HUDEP-2 (cell line): ENCODE measurements around the gene MEIG1.
A peak's percentile ranks its signal among the peaks of the same experiment; 100 is the strongest.
"Not testable (repeated sequence)": the region's sequence is repeated elsewhere in the genome, so short reads cannot be mapped to it uniquely, and the experiment has no call there.

Experiments
- DNase-seq, 76 experiments: peaks; one replicate each; lab custom pipeline; 2025; ENCODE audit not compliant: unreplicated experiment in 76 of 76; lab: John Stamatoyannopoulos, UW

The MEIG1 gene, protein sequence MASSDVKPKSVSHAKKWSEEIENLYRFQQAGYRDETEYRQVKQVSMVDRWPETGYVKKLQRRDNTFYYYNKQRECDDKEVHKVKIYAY

DNA sequence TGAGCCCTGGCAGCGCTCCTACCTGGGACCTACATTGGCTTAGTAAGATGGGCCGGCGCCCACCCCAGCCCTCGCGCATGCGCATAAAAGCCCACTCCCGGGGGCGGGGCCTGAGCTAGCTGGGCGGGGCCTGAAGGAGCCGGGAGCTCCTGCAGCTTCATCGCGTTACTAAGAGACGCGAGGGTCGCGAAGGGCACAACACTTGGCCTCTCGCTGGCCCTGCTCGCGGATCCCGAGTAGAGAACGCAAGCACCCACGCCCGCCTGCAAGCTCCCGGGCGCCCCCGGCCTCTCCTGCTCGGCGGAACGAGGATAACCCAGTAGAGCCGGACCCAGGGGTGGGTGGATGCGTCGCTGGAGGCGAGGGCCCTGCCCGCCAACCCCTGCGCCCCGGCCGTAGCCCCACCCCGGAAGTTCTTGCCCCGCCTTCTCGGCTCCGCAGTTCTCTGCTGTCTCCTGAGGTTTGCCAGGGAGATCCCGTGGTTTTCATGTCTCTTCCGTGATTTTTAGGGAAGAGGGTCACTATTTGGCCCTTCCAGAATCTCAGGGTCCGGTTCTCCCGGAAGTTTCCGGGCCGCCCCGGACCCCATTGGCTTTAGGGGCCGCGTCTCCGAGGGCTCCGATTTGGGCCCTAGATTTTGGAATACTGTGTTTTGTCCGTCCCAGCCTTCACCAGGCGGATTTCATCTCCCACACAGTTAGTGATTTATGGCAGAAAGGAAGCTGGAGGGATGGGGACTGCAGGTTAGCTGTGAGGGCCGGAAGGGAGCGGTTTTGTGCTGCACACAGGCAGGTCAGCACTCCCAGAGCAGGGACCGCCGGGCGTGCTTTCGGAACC is at the start of gene MEIG1:
Gene MEIG1, plus strand, starts transcription at position 168 of the 837 bp plus-strand sequence. CDS start 7,081 bp downstream, outside the sequence.
- DNase-seq = peak in 74 of 76 experiments; percentile 41 to 99 (median 79)

DNA sequence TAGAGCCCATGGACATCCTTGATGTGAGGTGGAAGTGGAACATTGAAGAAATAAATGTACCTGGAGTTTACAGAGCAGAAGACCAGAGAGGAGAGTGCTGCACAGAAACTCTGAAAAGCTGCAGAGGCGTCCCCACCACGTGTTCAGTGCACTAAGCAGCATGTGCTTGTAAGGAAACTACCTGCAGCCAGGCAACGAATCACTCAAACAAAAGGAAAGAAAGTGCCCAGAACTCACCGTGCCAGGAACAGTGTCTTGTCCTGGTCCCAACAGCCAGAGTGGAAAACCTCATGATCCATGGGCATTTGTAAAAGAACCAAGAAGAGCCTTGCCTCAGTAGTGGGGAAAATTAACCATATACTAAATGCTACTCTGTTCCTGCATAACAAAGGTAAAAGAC is 48.2 kb upstream of the MEIG1 start:
- no peak for DNase-seq

DNA sequence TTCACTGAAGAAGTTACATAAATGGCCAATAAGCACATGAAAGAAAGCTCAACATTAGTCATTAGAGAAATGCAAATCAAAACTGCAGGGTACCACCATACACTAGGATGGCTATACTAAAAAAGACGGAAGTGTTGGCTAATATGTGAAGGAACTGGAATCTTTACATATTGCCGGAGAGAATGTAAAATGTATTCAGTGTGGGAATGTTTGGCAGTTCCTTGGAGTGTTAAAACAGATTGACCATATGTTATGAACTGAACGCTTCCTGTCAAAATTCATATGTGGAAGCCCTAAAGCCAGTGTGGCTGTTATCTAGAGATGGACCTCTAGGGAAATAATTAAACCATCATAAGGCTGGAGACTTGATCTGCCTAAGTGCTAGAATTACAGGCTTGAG is 47.4 kb upstream of the MEIG1 start:
- DNase-seq = no peak

DNA sequence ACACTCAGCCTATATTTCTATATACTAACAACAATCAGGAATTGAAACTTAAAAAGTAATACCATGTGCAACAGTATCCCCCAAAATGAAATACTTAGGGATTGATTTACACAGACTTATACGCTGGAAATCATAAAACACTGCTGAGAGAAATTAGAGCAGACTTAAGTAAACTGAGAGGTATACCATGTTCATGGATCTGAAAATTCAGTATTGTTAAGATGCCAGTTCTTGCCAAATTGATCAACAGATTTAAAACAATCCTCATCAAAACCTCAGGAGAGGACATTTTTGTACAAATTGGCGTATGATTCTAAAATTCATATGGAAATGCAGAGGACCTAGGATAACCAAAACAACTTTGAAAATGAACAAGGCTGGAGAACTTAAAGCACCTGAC is 42.6 kb upstream of the MEIG1 start:
- DNase-seq = no peak

DNA sequence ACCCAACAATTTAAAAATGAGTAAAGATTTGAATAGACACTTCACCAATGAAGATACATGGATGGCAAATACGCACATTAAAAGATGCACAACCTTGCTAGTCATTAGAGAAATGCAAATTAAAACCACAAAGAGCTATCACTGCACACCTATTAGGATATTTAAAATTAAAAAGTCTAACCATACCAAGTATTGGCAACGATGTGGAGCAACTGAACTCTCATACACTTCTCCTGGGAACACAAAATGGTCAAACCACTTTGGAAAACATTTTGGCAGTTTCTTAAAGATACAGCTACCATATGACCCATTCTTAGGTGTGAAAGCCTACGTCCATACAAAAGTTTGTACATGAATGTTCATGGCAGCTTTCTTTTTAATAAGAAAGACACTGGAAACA is 41.4 kb upstream of the MEIG1 start:
- DNase-seq = no peak

DNA sequence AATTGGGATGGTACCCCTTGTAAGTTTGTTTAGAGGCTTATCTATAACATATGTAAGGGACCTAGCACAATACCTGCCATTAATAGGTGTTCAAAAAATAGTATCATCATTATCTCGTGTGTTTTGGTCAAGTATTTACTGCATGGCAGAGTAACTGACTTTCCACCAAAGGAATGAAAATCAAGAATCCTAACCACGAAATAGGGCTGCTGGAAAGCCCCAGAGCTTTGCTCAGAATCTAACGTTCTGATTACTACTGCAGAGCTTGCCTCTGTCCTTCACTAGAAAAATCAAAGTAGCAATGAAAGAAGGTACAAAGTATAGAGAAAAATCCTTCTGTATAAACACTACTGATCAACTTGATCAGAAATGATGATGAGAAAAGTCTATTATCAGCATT is 40.2 kb upstream of the MEIG1 start:
- DNase-seq = no peak

DNA sequence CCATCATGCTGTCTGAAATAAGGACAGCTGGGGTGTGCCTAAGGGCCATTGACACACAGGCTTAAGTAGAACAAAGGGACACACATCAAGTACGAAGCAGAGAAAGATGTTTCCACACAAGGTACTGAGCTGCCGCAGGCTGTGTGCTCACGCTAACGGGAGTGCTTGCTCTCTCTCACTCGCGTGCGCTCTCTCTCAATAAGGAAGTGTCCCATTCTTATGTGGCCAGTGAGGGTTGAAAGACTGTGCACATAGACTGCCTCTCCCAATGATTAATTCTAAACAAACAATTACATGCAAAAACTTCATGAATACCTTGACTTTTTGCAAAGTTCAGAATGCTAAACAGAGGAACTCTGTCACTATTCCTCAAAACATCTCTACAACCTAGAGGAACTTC is 35.2 kb upstream of the MEIG1 start:
- DNase-seq = no peak

DNA sequence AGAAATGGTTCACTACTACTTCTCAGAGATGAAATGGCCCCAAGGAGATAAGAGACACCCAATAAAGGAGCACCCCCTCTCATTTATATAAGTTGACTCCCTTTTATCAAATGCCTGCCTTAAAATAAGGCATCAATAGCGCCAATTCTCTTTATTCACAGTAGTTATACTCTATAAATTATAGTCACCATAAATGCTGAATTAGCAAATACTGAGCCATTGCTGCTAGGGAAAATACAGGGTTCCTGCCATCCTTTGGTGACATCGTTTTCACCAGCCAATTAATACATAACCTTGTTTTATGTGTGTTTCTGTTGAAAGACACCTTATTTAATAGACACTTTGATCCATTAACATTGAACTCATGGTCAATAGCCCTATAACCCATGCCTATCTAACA is 33.9 kb upstream of the MEIG1 start:
- DNase-seq = no peak

DNA sequence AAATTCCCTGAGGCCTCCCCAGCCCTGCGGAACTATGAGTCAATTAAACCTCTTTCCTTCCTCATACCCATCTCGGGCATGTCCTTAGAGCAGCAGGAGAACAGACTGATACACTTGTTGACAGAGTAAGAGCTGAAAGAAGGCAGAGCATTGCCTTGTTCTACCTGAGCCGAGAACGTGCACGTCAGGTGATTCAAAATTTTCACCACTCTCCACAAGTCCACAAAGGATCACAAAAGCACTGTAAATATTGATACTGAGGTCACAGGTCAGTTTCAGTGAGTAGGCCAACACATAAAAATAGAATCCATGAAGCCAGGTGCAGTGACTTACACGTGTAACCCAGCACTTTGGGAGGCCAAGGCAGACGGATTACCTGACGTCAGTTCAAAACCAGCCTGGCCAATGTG is 33.1 kb upstream of the MEIG1 start:
- DNase-seq = no peak

DNA sequence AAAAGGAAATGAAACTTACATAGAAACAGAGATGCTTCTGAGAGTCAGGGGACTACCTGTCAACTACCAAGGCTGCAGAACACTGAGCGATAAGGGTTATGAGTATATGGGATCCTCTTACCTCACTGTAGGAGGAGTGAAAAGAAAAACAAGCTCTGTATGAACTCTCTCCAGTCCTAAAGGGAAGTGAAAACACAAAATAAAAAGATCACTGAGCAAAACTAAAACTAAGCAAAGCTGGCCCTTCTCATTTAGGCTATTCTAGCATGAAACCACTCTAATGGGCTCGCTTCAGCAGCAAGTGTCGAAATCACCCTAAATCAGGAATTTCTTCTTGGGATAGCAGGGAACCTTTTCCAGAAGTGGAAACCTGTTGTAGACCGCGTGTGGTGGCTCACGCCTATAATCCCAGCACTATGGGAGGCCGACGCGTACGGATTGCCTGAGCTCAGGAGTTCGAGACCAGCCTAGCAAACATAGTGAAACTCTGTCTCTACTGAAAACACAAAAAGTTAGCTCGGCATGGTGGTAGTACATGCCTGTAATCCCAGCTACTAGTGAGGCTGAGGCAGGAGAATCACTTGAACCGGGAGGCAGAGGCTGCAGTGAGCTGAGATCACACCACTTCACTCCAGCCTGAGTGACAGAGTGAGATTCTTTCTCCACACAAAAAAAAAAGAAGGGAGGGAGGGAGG is 32.3 kb upstream of the MEIG1 start:
- no peak for DNase-seq

DNA sequence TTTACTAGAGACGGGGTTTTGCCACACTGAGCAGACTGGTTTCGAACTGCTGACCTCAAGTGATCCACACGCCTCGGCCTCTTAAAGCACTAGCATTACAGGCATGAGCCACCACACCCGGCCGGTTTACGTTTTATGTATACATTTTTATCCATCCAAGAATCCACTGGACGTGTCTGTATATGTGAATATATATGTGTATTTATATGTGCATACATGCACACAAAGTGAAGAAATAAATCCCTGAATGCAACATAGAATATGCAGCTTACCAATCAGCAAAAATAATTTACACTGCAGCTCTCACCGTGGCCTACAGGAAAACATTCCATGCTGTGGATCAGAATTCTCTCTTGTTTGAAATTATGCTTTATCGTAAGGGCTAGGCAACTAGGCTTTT is 28.6 kb upstream of the MEIG1 start:
- no peak for DNase-seq

DNA sequence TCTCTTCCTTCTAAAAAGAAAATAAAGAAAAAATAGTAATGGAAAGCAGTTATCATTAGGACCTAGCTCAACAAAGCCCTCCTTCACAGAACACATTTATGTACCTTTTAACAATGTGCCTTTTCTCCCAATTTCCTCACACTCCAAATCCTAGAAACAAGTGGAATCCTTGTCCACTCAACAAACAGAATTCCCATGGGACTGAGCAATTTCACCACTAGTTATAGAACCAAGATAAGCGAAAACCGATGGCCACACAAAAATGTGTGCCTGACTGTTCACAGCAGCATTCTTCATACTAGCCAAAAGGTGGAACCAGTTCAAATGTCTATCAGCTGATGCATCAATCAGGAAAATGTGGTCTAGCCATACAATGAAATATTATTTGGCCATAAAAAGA is 22.6 kb upstream of the MEIG1 start:
- no peak for DNase-seq

DNA sequence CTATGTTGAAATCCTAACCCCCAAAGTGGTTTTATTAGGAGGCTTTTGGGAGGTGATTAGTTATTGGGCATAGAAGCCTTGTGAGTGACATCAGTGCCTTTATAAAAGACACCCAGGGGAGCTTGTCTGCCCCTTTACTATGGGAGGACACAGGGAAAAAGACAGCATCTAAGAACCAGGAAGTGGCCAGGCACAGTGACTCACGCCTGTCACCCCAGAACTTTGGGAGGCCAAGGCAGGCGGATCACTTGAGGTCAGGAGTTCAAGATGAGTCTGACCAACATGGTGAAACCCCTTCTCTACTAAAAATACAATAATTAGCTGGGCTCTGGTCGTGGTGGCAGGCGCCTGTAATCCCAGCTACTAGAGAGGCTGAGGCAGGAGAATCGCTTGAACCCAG is 20.2 kb upstream of the MEIG1 start:
- DNase-seq = not testable (repeated sequence)

DNA sequence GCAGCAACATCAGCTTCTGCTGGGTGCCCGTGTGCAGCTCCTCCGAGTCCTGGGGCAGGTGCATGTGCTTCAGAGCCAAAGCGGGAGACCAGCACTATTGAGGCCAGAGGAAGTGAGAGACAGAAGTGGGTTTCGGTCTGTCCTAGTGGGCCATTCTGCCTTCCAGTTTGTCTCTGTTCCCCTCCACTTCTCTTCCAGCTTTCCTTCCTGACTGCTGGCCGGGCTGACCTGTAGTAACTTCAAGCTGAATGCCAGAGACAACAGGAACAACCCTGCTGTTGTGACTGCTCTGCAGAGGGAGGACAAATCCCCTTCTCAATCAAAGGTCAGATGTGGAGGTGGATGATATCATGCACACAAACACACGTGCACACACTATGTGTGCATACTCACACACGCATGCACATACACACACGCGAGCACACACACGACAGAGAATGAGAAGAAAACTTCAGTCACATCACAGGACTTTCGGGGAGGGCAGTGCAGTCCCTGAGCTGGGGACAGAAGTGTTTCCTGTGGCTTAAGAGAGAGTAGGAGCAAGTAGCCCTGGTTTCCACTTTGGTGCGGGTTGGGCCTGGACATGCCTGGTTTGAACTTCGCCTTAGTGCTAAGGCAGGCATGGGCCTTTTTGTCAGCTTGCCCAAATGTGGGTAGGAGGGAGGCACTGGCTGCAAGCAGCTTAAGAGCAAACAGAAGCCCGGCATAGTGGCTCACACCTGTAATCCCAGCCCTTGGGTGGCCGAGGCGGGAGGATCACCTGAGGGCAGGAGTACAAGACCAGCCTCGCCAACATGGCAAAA is 16.8 kb upstream of the MEIG1 start:
- DNase-seq = not testable (repeated sequence)

DNA sequence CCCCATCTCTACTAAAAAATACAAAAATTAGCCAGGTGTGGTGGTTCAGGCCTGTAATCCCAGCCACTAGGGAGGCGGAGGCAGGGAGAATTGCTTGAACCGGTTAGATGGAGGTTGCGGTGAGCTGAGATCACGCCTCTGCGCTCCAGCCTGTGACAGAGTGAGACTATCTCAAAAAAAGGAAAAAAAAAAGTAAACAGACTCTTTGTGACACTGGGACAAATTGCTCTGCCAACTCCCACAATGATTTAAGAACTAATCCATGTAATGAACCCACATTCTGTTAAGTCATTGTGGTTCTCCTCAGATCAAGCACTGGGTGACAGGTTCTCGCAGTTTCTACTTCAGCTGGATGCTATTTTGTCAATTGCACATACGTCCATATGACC is 16.2 kb upstream of the MEIG1 start:
- DNase-seq = not testable (repeated sequence)

DNA sequence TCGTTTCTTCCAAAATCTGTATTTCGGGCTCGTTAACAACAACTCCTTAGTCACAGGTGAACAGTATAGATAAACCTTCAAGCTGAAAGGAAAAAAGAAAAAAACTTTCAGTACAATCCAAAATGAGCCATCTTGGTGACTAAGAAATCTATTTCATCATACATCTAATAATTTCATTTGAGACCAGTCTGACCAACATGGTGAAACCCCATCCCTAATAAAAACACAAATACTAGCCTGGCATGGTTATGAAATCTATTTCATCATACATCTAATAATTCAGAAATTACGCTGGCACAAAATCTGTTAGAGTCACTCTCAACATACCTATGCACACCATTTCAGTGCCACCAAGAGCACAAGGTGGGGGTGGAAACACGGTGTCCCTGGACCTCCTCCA is 14.1 kb upstream of the MEIG1 start:
- no peak for DNase-seq

DNA sequence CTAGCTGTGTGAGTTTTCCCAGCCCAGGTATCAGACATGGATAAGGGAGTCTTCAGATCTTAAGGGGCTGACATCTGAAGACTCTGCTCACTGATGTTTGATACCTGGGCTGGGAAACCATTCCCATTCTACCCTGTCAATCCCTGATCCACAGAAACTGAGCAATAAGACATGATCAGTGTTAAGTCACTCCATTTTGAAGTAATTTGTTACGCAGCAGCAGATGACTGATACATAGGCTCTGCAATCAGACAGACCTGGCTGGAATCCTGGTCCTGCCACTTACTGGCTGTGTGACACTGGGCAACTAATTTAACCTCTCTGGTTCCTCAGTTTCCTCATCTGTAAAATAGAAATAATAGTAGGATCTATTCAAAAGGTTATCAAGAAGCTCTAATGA is 11.9 kb upstream of the MEIG1 start:
- DNase-seq = no peak

DNA sequence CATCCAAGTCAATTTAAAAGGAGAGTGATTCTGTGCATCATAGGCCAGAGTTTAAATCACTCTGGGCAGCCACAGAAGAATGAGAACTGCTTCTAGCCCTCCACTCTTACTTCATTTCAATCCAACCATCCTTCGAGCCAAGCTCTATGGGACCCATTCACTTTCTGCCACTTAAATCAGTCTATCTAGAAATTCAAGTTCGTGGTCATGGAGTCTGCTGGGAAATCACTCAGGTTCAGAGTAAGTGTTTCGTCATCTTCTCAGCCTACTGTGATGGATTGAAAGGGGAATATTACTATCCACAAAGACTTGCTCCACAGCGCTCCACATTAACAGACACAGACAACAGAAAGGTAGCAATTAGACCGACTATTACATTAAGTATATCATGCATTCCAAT is 9.9 kb upstream of the MEIG1 start:
- DNase-seq = no peak

DNA sequence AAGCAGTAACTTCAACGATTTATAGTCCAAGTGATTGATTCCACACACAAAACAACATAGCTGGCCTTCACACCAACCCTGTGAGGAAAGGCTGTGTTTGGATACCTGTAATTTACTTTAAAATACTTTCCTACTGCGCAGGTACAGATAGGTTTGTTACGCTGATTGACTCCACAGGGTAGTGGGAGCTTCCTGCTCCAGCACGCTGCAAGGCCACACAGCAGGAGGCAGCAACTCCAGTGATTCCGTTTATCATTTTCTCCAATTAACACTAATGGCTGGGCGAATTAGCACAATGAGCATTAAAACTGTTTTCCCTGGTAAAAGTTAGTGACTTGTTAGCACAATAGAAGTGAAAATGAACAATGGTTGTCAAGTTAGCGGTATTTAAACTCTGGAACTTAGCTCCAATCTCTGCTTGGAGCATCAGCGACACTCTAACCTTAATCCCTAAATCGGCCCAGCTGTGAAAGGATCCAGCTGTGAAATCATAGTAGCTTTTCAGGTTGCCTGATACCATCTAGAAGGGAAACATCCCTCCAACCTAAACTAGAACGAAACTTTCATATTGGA is 6.3 kb upstream of the MEIG1 start:
- DNase-seq = no peak

DNA sequence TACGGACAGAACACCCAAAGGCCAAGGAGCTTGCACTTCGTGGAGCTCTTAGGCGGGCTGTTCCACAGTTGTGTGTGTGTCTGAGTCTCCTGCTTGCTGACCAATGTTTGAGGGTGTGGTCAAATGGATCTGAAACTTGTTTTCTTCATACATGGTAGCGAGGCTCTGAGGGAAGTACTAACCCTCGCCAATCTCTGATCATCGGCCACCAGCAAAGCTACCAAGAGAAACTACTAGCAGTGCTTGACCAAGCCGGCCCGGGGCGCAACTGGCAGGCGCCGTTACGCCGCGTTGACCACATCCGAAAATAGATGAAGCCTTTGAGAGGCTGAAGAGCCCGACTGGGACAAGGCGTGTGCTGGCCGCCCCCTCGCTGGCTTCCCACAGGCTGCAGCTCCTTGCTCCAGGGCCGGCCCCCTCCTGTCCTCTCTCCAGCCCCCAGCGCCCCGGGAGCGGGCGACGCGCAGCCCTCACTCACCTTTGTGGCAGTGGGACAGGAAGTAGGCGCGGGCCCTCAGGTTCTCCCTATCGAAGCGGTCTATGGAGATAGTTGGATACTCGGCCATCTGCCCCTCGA is 5.7 kb upstream of the MEIG1 start:
- DNase-seq = peak in 22 of 76 experiments; percentile 7 to 67 (median 24)
